AG08395 (cell line): ENCODE data around the gene UBR3.
A peak's percentile ranks its signal among the peaks of the same experiment; 100 is the strongest.

Source experiments
- DNase-seq: peaks from one replicate; pipeline ENCODE4 v3.0.0; 2012; ENCODE audit warnings: mixed read lengths, low spot score

The UBR3 gene

DNA sequence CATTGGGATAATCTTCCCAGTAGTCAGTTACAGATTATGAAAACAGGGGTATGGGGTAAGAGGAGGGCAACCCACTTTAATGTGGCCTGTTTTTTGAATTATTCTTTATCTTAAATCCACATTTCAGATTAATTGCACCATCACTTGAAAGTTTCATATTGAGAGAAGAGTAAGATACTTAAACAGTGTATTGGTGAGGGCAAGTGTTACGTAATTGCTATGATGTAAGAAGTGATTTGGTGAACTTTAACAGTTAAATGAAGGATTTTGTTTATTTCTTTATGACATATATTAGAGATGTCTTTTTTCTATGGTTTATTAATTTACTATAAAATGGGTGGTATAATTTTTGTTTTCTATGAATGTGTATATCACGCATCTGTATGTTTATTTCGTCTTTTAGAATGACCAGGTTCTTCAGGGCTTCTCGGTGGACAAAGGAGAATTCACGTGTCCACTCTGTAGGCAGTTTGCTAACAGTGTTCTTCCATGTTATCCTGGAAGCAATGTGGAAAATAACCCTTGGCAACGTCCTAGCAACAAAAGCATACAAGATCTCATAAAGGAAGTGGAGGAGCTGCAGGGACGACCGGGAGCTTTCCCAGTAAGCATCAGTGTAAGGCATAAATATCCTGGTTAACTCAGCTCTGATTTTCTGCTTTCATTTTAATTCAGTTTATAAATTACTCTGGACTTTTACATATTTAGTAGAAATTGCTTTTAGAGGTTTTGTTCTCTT, 179.5 kb downstream of the UBR3 start:
- no peak for DNase-seq

DNA sequence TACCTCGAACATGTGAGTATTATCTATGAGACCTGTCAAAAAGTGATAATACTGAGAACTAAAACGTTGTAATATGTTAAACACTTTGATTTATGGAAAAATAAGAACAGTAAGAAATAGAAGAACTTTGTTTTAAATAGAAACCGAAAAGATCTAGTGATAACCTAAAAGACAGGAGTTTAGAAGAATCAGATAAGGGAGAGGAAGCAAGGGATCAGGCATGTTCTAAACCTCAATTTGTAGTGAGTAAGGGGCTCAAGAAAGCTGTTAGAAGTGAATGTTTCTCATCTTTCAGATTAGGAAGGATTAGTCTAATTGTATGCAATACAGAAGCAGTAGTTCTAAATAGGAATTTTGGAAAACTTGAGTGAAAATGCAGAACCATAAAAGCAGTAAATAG, 182.0 kb downstream of the UBR3 start:
- DNase-seq, result no peak

DNA sequence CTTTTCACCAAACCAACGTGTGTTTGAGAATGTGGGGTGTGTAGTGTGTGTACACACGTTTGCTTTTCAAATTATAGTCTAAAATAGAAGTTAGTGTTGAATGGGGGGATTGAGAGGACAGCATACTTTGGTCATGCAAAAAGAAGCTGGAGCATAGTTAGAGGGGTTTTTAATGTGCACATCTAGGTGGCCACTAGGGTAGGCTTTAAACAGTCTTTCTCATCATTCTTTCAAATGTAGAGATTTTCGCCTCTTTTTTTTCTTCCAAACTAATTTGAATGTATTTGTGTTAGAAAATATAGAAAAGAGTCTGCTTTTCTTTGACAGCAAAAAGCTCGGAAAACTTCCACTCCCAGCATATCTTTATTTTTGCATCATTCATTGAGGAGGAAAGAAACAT, 185.5 kb downstream of the UBR3 start:
- no peak for DNase-seq

DNA sequence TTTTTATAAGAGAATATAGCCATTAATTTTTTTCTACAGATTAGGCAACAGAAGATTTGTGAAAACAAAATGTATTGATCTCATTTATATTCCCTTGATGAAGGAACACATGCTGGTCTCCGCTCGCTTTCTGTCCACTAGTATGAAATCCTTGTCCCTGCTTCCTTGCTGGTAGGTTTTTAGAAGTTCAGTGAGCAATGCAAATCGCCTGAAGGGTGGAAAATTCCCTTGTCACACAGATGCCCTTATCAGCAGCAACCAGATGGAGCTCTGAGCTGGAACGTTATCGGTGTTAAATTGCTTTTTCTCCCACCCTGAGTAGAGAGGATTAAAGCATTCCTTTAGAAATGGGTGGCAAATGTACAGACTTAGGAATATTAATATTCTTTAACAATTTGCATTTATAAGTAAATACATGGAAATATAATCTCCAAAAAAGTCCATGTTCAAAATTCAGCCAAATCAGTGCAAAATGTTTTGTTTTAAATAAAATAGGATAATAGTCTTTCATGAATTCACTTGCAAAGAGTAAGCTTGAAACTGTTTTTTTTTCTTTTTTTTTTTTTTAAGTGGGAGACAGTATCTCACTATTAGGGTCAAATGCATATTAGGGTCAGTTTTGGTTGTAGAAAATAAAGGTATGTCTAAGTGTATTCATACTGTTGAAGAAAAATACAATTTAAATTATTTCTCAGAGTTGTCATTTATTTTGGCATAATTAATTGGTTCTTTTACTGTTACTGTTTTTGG, 186.7 kb downstream of the UBR3 start:
- no peak for DNase-seq

DNA sequence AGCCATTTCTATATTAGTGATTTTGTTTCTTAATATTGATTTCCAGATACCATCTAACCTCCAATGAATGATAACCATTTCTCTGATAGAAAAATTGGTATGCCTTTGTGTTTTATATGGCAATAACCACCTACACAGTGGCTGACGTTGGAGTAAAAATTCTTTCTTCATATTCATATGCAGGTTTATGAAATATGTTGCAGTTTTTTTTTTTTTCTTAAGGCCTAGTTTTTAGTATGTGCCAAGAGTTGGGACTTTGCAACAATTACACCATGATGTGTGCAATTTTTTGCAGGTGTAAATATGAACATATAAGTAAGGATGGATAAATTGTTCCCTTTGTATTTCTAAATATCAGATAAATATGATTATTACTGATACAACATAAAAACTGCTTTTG, 187.5 kb downstream of the UBR3 start:
- no peak for DNase-seq

DNA sequence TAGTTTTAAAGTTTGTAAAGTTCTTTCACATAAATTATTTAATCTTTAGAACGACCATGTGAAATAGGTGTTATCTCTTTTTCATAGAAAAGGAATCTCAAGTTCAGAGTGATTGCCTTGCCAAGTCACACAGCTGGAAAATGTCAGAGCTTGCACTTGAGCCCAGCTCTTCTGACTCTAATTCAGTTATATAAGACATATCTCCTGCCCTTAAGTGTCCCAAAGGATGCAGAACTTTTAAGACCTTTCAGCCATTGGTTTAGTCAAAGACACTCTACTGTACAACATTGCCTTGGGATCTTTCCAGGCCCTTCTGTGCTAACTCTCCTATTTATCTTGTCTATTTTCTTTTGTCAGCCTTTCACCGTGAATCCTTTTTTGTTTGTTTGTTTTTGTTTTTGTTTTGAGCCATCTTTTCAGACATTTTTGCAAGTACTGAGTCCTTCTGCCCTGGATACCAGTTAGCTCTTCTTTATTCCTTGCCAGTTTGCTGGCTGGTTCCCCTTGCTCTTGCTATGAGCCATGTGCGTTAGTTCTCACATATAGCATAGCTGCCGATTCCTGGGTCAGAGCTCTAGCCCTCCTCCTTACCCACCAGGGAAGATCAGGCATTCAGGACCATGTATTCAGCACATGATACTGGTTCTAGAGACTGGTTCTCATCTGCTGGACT, 190.7 kb downstream of the UBR3 start:
- no peak for DNase-seq

DNA sequence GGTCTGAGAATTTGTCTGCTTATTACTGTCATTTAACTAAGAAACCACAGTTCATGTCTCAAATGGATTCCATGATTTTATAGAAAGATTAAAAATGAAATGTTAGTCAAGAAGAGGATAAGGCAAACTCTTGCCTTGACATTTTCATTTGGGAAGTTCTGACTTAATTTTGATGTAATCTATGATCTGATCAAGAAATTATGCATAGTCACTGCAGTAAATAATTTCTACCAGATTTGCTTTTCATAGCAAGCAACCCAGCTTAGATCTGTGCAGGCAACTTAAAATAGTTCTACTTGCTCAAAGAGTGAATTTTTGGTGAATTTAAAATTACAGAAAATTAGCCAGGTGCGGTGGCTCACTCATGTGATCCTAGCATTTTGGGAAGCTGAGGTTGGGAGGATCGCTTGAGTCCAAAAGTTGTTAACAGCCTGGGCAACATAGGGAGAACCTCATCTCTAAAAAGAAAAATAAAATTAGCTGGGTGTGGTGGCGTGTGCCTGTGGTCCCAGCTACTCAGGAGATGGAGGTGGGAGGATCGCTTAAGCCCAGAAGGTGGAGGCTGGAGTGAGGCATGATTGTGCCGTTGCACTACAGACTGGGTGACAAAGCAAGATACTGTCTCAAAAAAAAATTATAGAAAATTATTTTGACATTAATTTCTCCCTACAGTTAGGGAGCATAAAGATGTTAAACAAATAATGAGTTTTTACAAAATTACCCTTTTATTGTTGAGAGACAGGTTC, 192.0 kb downstream of the UBR3 start:
- DNase-seq, result no peak

DNA sequence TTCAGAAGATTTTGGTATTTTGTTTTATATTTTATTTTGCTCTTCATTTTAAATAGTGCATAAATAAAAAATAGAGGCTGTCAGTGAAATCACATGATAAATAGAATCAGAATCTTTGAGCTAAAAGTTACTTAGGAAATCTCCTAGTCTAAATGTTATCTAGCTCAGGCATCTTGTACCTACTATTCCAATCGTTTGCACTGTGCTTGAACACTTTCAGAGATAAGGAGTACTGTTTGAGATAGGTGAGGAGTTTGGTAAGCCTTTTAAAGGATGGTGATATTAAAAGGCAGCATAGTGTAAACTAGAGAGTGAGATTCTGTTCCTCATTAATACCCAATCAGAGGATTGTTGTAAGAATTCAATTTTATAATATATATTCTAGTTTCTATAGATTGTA, 193.5 kb downstream of the UBR3 start:
- DNase-seq, result no peak

DNA sequence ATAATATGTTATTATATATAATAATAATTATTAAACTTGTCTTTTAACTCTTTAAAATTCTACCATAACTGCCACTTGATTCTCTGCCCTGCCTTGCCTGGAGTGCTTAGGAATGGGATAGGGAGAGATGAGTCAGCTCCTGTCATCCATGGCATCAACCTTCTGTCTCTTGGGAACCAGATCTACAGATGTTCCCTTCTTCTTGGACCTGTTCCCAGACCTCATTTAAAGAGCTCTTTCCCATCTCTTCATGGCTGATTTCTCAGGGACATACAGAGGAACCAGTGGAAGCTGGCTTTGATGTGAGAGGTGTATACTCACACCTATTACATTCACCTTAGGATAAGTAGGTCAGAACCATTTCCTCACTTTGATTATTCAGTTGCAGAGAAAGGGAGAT, 195.4 kb downstream of the UBR3 start:
- peak; percentile 85 for DNase-seq

DNA sequence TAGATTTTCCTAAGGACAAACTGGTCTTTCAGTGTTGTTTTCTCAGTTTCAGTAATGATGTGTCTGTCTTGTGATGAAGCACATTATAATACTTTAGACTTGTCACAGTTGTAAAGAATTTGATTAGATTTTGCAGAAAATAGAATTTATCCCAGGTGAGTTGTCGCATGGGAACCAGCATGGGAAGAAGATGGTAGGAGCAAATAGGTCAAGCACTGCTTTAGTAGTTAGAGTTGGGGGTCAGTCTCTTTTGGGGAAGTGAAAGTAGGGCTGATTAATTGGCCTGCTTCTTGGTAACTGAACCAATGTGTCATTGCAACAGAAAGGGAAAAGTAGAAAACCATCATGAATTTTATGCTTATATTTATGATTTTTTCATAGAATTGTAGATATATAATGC, 197.5 kb downstream of the UBR3 start:
- DNase-seq, result no peak

DNA sequence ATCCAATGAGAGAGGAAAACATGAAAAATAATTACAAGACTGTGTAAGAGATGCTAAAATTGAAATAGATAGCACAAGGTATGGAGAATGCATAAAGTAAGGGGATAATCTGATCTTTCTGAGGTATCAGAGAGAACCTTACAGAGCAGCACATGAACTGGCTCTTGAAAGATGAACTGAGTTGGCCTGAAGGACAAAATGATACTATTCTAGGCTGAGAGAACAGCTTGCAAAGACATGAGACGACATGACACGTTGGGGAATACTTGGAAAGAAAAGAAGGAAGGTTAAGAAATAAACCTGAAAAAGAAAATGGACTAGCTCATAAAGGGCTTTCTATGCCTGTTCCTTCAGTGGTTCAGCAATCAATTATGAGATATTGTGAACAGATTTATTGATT, 198.0 kb downstream of the UBR3 start:
- DNase-seq, result no peak

DNA sequence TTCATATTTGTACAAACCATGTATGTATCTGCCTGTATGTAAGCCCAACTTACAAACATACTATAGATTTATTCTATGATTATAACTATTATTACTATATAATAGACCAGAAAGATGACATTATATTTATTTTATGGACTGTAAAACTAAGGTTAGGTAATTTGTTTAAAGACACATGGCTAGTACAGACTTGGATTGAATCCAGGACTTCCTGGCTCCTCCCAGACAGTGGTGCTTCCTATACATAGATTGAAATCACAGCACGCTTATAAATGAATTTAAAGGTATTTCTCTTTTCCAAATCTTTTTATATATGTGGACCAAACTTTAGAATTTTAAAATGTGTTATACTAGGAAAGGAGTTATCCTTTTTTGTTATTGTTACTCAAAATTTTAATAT, 199.1 kb downstream of the UBR3 start:
- no peak for DNase-seq

DNA sequence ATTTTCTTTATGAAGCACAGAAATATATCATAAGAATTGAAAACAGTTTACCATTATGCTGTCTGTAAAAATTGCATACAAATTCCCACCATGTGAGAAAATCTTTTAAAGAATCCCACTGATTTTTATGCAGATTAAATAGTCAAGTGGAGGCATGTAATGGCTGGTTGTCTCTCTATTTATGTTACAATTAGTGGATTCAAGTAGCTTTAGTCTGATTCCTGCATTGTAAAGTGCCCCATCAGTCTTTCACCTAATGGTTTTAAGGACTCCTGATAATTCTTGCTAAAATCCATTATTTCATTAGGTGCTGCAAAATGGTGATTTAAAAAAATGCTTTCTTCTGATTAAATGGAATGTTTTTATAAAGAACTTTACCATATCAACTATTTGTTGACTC, 202.3 kb downstream of the UBR3 start:
- DNase-seq, result no peak

DNA sequence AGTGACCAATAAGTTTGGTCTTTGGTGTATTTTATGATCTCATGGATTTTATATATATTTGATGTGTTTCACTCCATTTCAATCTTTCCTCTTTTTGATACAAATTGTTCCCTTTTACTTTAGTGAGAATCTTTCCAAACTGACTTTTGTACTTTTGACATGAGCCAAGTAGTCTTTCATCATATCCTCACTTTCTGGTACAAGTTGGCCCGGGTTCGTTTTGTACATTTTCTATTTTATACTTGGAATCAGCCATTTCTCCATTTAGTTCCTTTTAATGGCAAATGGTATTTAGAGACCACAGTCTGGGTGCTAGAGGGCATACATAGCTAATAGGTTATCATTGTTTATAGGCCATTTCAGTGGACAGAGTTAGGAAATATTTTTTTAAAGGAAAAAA, 202.8 kb downstream of the UBR3 start:
- no peak for DNase-seq

DNA sequence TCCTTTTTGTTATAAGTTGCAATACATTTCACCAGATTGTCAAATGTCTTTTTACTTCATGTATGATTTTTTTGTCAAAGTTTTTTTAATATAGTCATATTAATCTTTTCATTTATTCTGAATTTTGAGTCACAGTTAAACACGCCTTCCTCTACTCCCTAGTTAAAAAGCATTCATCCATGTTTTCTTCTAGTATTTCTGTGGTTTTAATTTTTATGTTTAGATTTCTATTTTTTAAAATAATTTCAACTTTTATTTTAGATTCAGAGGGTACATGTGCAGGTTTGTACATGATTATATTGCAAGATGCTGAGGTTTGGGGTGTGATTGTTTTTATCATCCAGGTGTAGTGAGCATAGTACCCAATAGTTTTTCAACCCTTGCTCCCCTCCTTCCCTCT, 204.0 kb downstream of the UBR3 start:
- DNase-seq, result no peak

DNA sequence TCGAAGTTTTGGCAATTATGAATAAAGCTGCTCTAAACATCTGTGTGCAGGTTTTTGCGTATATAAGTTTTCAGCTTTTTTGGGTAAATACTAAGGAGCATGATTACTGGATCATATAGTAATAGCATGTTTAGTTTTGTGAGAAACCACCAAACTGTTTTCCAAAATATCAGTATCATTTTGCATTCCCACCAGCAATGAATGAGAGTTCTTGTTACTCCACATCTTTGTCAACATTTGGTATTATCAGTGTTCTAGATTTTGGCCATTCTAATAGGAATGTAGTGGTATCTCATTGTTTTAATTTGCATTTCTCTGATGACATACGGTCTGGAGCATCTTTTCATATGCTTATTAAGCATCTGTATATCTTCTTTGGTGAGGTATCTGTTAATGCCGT, 207.3 kb downstream of the UBR3 start:
- DNase-seq, result no peak

DNA sequence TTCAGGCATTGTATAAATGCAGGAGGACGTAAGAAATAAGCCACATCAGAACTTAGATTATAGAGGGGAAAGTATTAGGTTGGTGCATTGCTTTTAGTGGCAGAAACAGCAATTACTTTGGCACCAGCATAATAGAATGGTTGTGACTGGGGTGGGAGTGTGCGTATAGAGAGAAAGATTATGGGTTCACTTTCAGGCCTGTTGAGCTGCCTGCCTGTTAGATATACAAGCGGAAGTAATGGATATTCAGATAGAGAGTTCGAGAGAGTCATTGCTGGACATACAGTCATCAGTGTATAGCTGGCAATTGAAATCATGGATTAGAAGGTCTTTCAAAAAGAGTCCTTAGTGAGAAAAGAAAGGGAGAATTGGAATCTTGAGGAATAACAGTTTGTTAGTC, 211.5 kb downstream of the UBR3 start:
- no peak for DNase-seq

DNA sequence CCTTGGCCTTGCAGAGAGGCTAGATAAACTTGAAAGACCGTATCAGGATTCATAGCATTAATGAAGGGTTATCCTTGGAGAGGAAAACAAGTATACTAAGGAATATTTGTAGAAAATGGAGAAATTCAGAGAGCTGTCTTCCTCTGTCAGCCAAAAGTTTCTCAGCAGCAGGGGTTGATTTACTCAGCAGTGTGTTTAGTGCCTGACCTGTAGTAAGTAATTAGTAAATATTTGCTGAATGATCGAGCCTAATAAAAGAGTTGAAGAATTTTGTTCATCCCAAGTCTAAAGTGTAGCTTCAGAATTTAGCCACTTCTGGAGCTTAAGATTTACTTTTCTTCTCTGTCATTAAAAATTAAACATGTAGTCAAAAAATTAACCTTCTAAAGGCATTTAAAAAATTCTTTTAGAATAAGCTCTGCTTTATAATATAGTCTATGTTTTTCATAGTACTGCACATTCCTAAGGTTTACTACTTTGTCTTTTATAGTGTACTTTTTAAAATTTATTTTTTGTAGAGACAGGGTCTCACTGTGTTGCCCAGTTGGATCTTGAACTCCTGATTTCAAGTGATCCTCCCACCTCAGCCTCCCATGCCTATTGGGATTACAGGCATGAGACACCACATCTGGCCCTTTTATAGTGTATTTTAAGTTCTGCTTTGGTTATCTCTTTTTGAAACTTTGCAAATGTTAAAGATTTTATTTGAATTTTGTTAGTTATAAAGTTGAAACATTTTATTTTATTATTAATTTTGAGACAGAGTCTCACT, 212.3 kb downstream of the UBR3 start:
- no peak for DNase-seq

DNA sequence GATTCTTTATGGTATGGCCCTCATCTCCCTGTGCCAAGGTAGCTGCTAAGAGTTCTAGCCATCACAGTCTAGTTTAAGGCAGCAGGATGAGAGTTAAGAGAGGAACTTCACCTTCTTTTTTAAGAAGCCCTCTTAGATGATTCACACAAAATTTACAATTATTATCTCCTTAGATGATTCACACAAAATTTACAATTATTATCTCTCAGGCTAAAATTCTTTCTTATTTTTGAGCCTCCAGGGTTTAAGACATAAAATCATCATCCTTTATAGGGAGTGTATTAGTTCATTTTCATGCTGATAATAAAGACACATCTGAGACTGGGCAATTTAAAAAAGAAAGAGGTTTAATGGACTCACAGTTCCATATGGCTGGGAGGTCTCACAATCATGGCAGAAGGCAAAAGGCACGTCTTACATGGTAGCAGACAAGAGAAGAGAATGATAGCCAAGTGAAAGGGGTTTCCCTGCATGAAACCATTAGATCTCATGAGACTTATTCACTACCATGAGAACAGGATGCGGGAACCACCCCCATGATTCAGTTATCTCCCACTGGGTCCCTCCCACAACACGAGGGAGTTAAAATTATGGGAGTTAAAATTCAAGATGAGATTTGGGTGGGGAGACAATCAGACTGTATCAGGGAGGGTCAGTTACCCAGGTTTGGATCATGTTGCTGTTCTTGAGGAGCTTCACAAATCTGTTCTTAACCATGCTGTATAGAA, 217.7 kb downstream of the UBR3 start:
- DNase-seq, result no peak

DNA sequence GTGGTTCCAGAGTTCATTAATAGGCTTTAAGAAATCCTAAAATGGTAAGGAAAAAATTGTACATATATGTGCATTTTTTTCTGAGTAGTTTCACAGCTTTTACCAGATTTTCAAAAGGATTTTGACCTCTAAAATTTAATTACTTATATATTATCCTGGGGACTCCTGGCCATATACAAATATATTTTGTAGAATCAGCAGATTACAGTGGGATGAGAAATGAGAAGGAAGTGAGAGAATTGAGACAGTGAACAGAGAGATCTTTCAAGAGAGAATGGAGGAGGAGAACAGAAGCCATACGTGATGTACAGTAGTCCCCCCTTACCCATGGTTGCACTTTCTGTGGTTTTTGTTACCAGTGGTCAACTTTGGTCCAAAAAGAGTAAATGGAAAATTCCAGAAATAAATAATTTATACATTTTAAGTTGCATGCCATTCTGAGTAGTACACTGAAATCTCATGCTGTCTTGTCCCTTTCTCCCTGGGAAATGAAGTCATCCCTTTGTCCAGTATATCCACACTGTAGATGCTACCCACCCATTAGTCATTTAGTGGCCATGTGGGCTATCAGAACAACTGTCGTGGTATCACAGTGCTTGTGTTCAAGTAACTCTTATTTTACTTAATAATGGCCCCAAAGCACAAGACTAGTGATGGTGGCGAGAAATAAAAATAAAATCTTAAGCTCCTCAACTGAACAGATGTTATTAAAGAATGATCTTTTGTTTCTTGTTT, 220.2 kb downstream of the UBR3 start:
- DNase-seq, result no peak
